Activated T-cell treated with anti-CD3 and anti-CD28 coated beads, Interleukin-2, amount 50 U/mL, for 1 hour (primary cell): ENCODE data around the gene EVI5.
A peak's percentile ranks its signal among the peaks of the same experiment; 100 is the strongest.

Experiments
- DNase-seq: peaks from one replicate; pipeline ENCODE4 v3.0.0-alpha.2; 2020

The EVI5 gene

GRCh38 chr1:92505015-92505692, 279.8 kb downstream of the EVI5 start:
- DNase-seq: no peak

GRCh38 chr1:92504291-92505014, 280.5 kb downstream of the EVI5 start:
- no peak for DNase-seq

- DNase-seq: no peak
Measured at GRCh38 chr1:92503926-92504285, 281.0 kb downstream of the EVI5 start.

GRCh38 chr1:92503043-92503925, 281.6 kb downstream of the EVI5 start:
- no peak for DNase-seq

- no peak for DNase-seq
Measured at GRCh38 chr1:92502247-92502646, 282.7 kb downstream of the EVI5 start.

GRCh38 chr1:92500552-92500951, 284.4 kb downstream of the EVI5 start:
- DNase-seq: no peak

GRCh38 chr1:92495392-92496063, 289.4 kb downstream of the EVI5 start:
- DNase-seq: no peak

- no peak for DNase-seq
Measured at GRCh38 chr1:92494485-92495141, 290.3 kb downstream of the EVI5 start.

- DNase-seq: no peak
Measured at GRCh38 chr1:92493139-92493538, 291.8 kb downstream of the EVI5 start.

- no peak for DNase-seq
Measured at GRCh38 chr1:92488832-92489231, 296.1 kb downstream of the EVI5 start.

- DNase-seq: no peak
Measured at GRCh38 chr1:92488416-92488815, 296.5 kb downstream of the EVI5 start.

GRCh38 chr1:92487078-92487605, 297.8 kb downstream of the EVI5 start:
- DNase-seq: no peak

- DNase-seq: peak; percentile 68
Measured at GRCh38 chr1:92486251-92487077, 298.4 kb downstream of the EVI5 start, which contains the start of gene GFI1. Gene GFI1 (minus strand): TSS chr1:92486925. CDS start chr1:92483487, 3,438 bp downstream.

- peak; percentile 84 for DNase-seq
Measured at GRCh38 chr1:92485381-92486250, 299.3 kb downstream of the EVI5 start.

GRCh38 chr1:92484472-92485380, 300.2 kb downstream of the EVI5 start:
- DNase-seq: peak; percentile 72

- peak; percentile 60 for DNase-seq
Measured at GRCh38 chr1:92483610-92484471, 301.1 kb downstream of the EVI5 start.

- DNase-seq: peak; percentile 58
Measured at GRCh38 chr1:92482665-92483609, 302.0 kb downstream of the EVI5 start.
